ENCODE results near the gene MORC1. TPM values are rescaled to one million over a fixed set of nuclear protein-coding genes. Genes with fewer than 3 reads are reported as not detected.

The MORC1 gene
- total RNA-seq, 1 donor from 2014 or later: not detected

- H3K4me3 Mint-ChIP-seq (ENCODE audit: unreplicated experiment): no peak overlapping the region
- peaks cover 17% of the 10 kb centered on the region for H3K27me3 Mint-ChIP-seq (ENCODE audit: low read depth)
- no peaks in the 10 kb centered on the region for H3K9me3 Mint-ChIP-seq (ENCODE audit: low read depth)
- no peaks in the 10 kb centered on the region for H3K4me1 Mint-ChIP-seq (ENCODE audit: low read depth)
- TF ChIP-seq CTCF (IDR thresholded peaks at IDR 0.05): no peak
- no peak overlapping the region for H3K27ac Mint-ChIP-seq (ENCODE audit: unreplicated experiment)
- no peak for DNase-seq (ENCODE audit: low spot score)
- no peaks in the 10 kb centered on the region for H3K36me3 Mint-ChIP-seq (ENCODE audit: low read depth)
Observed at GRCh38 chr3:109023167-109023566, 94.8 kb downstream of the MORC1 start.

- Mint-ChIP-seq H3K9me3 (ENCODE audit: low read depth) (no peaks in the 10 kb centered on the region), H3K4me3 (ENCODE audit: unreplicated experiment) (no peak overlapping the region), H3K4me1 (ENCODE audit: low read depth) (no peaks in the 10 kb centered on the region), H3K27ac (ENCODE audit: unreplicated experiment) (no peak overlapping the region), H3K36me3 (ENCODE audit: low read depth) (no peaks in the 10 kb centered on the region), H3K27me3 (ENCODE audit: low read depth) (peaks cover 26% of the 10 kb centered on the region)
- DNase-seq (ENCODE audit: low spot score): no peak
- no peak for TF ChIP-seq CTCF (IDR thresholded peaks at IDR 0.05)
Observed at GRCh38 chr3:109021556-109021955, 96.4 kb downstream of the MORC1 start.

- Mint-ChIP-seq H3K4me3 (ENCODE audit: unreplicated experiment) (no peak overlapping the region), H3K9me3 (ENCODE audit: low read depth) (no peaks in the 10 kb centered on the region), H3K27ac (ENCODE audit: unreplicated experiment) (no peak overlapping the region), H3K27me3 (ENCODE audit: low read depth) (peaks cover 30% of the 10 kb centered on the region), H3K36me3 (ENCODE audit: low read depth) (no peaks in the 10 kb centered on the region), H3K4me1 (ENCODE audit: low read depth) (no peaks in the 10 kb centered on the region)
- no peak for DNase-seq (ENCODE audit: low spot score)
- TF ChIP-seq CTCF (IDR thresholded peaks at IDR 0.05): no peak
Observed at GRCh38 chr3:109018828-109019227, 99.1 kb downstream of the MORC1 start.

- H3K27me3 Mint-ChIP-seq (ENCODE audit: low read depth): peaks cover 9% of the 10 kb centered on the region
- no peak for TF ChIP-seq CTCF (IDR thresholded peaks at IDR 0.05)
- no peak overlapping the region for H3K4me3 Mint-ChIP-seq (ENCODE audit: unreplicated experiment)
- H3K4me1 Mint-ChIP-seq (ENCODE audit: low read depth): no peaks in the 10 kb centered on the region
- H3K9me3 Mint-ChIP-seq (ENCODE audit: low read depth): no peaks in the 10 kb centered on the region
- no peak overlapping the region for H3K27ac Mint-ChIP-seq (ENCODE audit: unreplicated experiment)
- no peak for DNase-seq (ENCODE audit: low spot score)
- H3K36me3 Mint-ChIP-seq (ENCODE audit: low read depth): no peaks in the 10 kb centered on the region
Observed at GRCh38 chr3:109005443-109005842, 112.5 kb downstream of the MORC1 start.

- Mint-ChIP-seq H3K4me1 (ENCODE audit: low read depth) (no peaks in the 10 kb centered on the region), H3K4me3 (ENCODE audit: unreplicated experiment) (no peak overlapping the region), H3K36me3 (ENCODE audit: low read depth) (no peaks in the 10 kb centered on the region), H3K9me3 (ENCODE audit: low read depth) (no peaks in the 10 kb centered on the region), H3K27ac (ENCODE audit: unreplicated experiment) (no peak overlapping the region), H3K27me3 (ENCODE audit: low read depth) (no peaks in the 10 kb centered on the region)
- no peak for DNase-seq (ENCODE audit: low spot score)
- no peak for TF ChIP-seq CTCF (IDR thresholded peaks at IDR 0.05)
Observed at GRCh38 chr3:108998436-108998835, 119.5 kb downstream of the MORC1 start.

Measured in chondrocyte (in vitro differentiated cells).